Caki2 (cell line): ENCODE data around the gene ASTN2. TPM values are rescaled to one million over a fixed set of nuclear protein-coding genes. Genes with fewer than 3 reads are reported as not detected.

ENCODE experiments used
- DNase-seq: peaks from one replicate; pipeline ENCODE4 v3.0.0-alpha.2; 2015; ENCODE audit warnings: low read depth
- in situ Hi-C: cut with HindIII; loops from 2 replicates; pipeline ENCODE4 v1.10.0; 2016; ENCODE audit warnings: low sequenced_read_pairs, low pct_unique_long_range_greater_than_20kb, mixed read lengths
- total RNA-seq: library from RNA; depleted of rRNA; stranded (reverse); fragments of >200 nt; shearing (Covaris generic); gene quantifications from 2 replicates; pipeline ENCODE4 v1.2.3, GENCODE V29; 2014; ENCODE audit warnings: low replicate concordance

Gene ASTN2
- total RNA-seq, 1 experiment from 2014 or later = 25.1 TPM

DNA sequence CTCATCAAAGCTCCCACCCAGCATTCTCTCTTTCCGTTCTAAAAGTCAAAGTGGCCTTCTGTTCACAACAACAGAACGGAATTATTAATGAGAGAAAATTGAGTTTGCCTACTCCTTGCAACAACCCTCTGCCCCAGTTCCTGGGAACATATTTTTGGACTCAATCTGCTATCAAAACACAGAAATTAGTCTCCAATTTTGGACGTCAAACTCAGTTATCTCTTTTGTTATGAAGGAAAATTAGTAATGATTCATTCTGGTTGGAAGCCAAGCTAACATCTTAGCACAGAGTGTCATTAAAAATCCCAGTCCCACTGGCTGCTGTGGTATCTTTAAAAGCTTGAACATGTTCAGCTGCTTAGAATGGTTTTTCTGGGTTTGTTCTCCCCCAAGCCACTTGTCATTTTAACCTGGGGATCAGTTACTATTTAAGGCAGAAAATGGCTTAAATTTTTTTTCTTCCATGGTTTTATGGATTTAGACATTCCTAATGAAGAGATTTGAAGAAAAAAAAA, 384.5 kb downstream of the ASTN2 start:
- in situ Hi-C loops = no loop called here
- no peak for DNase-seq

DNA sequence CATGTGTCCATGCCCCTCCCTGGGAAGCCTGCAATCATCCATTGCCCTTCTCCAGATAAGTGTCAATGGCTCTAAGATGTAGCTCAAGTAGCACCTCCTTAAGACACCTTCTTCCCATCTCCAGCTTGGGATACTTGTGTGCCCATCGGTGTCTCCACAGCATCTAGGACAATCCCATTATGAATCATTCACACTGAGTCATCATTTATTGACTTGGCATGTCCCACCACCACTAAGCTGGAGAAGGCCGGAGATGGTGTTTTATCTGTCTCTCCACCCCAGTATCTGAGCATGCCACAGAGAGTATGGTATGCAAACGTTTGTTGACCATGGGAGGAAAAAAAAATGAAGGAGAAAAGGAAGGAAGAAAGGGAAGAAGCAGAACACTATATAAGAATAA, 385.5 kb downstream of the ASTN2 start:
- no peak for DNase-seq
- in situ Hi-C loops = no loop called here

DNA sequence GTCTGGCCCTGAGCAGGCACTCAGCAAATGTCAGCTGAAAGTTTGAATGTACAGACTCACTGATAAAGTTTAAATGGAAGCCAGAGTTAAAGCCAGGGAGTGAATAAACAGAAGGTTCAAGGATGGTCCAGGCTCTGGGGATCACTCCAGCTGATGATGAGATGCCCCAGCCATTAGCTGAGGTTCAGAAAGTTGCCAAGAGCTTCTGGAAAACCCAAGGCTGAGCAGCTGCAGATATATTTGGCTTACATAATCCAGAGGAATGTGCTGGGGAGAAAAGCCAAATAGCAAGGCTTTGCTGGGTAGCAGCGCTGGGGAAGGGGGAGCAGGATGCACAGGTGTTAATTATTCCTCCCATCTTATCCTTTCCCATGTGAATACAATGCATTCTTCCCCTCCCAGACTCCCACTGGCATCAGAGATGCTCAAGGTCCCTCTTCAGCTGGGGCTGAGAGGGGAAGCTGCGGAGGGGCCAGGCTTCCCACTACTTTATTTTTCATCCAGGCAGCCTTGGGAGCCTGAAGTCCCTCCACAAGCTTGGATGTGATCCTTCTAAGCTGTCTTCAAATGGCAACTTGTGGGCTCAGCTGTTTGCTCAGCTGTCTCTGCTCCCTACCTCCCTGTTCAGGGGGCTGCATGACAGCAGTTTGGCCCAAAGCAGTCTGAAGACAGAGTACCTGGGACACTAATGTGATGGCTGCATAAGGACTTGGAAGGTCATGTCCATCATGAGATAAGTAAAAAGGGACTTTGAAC, 386.6 kb downstream of the ASTN2 start:
- in situ Hi-C loops = no loop called here

DNA sequence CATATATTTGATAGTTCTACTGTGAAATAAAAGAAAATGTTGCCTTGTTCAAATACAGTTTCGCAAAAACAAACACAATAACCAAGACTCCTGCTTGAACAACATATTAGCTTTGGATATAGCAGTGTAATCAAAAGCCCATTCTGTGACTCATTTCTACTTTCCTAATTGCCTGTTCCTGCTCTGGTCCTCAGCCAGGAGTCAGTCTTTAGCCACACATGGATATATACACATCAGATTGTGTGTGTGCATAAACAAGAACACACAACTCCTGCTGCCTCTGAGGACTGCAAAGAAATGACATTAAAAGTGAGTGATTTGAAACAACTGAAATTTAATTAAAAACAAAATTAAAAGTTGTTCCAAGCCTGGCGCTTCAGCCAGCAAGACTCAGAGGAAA, 393.0 kb downstream of the ASTN2 start:
- DNase-seq = no peak
- in situ Hi-C loops = no loop called here

More for the DNA sequence above, 386.6 kb downstream of the ASTN2 start:
- no peak for DNase-seq

DNA sequence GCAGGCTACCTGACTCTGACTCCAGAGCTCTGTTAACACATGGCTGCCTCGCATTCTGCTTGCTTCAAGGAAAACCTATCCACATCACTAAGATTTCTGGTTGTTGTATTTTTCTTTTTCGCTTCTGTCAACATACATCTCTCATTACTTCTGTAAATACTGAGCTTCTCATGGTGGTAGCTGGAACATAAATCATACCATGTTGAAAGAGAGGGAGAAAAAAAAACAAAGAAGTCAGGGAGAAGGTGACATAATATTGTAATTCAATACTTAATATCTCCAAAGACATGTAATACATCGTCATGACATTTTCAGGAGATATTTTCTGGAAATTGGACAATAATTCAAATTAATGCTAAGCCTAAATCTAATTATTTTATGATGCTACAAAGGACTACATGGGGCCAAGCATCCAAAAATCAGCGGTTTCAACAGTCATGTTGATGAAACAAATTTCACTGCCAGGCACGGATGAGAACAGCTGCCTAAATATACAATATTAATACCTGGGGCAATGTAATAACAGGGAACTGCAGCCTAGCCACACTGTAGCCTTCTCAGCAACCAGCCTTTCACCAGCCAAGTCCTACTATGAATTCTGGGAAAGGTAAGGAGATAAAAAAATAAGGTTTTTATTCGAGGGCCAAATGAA, 395.8 kb downstream of the ASTN2 start:
- DNase-seq = no peak
- in situ Hi-C loops = no loop called here

DNA sequence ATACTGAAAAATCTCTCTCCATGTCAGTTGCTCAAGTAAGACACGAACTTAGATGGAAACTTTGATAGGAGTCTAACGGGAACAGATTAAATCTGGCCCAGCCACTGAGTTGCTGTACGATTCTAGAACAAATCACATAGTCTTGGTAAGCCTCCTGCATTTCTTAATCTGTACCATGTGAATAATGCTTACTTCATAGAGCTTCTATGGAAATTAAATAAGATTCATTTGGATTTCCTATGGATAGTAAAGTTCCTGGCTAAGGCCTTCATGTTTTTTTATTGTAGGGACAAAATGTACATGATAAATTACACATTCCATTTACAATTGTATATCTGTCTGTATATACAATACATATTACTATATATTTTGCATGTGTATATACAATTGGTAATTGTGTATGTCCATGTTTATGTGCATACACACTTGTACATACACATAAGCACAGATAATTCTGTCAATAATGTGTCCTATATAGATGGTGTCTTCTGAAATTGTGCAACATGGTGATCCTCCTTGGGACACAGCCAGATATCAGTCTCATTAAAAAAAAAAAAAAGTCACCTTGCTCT, 397.4 kb downstream of the ASTN2 start:
- in situ Hi-C loops = no loop called here

DNA sequence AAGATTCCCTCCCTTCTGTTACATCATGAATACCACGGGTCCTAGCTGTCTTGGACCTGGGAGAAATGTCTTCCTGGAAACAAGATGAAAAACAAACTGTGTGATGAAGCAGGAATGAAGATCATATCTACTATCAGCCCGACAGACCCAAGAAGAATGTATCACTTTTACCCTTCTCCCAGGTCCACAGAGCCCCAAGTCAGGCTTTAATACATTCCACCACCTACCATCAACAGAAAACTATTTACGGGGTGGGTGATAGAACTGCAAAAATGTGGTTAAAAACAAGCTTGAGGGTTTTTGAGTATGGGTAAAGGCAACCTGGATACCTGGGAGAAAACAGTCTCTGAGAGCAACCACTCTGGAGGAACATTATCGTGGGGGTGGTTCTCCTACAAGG, 400.8 kb downstream of the ASTN2 start:
- in situ Hi-C loops = no loop called here
- DNase-seq = no peak

More for the DNA sequence above, 397.4 kb downstream of the ASTN2 start:
- DNase-seq = no peak

DNA sequence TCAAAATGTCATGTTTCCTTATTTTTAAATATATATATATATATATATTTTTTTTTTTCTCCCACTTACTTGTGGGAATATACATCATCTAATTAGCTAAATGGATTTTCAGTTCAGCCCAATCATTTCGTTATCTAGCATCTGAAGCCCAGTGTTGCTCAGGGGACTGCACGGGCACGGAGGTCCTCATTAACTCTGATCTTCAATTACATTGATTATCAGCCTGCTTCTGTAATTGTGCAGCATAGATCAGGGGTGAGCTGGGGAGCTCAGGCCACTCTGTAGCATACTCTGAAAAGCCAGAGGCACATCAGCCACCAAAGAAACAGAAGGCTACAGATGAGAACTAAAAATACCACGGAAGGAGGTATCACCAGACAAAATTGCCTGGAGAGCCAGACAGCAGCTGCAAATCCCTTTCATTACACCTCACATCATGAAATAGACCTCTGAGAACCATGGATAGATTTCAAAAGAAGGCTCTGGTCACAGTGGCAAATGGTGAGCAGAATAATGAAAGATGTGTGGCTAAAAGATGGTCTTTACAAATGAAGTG, 401.3 kb downstream of the ASTN2 start:
- DNase-seq = no peak
- in situ Hi-C loops = no loop called here

DNA sequence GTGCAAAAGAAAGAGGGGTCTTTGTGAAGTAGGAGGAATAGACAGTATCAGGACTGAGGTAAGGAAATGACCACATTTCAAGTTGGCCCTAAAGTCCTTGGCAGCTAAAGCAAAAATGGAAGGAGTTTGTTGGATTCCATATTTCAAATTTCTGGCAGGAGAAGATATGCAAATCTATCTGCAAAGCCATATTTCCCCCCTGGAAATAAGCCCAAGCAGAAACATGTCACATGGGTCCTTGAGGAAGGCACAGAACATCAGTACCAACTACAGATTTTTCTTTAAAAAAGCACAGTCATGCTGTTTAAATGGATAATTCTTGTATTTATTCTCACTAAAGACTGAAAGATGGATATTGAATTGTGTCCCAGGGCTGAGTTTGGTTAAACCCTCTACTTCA, 404.8 kb downstream of the ASTN2 start:
- DNase-seq = no peak

DNA sequence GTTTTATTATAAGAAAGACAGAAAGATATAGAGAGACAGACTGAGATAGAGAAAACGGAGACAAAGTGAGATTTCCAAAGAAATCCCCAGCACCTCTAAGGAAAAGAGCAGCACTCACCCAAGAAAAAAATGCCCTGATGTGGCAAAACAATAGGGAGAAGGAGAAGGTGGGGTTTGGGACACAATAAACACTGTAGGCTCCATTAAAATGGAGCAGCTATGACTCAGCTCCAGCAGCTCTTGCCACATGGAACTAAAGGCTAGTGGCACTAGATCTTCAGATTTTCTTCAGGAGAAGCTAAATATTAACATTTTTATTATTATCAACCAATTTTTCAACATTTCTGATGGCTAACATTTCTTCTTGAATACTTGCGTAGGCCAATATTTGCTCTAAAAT, 406.0 kb downstream of the ASTN2 start:
- peak; percentile 5 for DNase-seq
- in situ Hi-C loops = no loop called here

More for the DNA sequence above, 404.8 kb downstream of the ASTN2 start:
- in situ Hi-C loops = no loop called here

DNA sequence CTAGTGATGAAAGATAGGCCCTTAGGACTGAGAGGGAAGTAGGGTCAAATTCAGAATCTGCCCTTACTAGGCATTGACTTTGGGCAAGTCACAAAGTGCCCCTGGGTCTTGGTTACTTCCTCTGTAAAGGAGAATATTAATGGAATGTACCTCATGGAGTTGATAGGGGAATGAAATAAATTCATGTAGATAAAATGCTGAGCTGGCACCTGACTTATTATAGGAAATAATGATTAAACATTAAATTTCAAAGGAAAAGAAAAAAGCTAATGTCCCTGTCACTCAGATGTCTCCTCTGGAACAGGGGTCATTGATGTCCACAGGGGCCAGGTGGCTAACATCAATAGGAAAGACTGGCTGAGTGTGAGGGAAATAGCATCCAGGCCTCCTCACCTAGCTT, 406.4 kb downstream of the ASTN2 start:
- no peak for DNase-seq
- in situ Hi-C loops = no loop called here

DNA sequence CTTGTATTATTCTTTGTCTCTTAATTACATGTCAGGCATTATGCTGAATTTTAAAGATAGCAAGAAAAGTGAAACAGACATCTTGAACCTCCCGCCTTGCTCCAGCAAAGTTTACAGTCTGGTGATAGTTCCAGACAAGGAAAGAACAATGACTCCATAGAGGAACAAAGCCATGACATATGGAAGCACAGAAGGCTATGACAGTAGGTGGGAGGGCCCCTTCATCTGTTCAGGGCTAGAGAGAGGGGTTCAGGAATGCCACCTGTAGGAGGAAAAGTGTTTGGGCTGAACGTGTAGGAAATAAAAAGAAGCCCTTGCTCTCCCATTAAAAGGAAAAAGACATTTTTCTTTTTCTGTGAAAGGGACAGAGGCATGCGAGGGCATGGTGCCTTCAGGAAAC, 412.2 kb downstream of the ASTN2 start:
- in situ Hi-C loops = no loop called here
- DNase-seq = no peak

DNA sequence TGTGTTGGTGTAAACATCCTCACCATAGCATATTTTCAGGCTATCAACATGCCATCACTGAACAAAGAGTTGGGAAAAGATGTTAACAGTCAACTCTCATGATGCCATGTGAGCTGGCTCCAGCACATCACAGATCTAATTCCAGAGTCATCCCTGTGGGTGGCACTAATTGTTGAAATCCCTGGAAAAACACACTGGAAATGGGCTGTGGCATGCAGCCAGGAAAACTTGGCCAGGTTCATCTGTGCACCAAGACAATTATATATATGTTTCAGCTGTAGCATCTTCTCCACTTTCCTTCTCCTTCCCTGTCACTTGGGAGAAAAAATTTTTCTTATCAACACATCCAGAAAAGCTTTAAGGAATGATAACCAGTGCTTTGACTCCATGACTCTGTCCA, 414.0 kb downstream of the ASTN2 start:
- in situ Hi-C loops = no loop called here
- DNase-seq = no peak

DNA sequence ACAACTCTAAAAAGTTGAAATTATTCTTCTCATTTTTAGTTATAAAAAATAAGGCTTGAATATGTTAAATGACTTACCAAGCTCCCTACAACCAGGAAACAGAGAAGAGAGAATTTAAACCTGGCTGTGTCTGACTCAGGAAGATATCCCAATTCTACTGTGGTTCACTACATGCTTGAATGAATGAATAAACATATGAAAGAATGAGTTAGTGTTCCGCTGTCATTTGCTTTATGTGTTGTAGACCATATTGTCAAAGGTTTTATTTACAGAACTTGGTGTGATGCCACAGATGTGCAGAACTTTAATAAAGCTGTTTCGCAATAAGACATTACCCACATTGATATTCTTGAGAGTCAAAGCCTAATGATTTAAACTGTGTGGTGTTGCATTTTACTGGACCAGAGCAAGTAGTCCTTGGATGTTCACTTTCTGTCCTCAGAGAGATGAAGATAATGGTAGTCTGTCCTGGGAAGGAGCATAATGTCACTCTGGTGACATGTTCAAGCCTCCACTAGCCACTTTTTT, 414.6 kb downstream of the ASTN2 start:
- DNase-seq = peak; percentile 78
- in situ Hi-C loops = no loop called here

DNA sequence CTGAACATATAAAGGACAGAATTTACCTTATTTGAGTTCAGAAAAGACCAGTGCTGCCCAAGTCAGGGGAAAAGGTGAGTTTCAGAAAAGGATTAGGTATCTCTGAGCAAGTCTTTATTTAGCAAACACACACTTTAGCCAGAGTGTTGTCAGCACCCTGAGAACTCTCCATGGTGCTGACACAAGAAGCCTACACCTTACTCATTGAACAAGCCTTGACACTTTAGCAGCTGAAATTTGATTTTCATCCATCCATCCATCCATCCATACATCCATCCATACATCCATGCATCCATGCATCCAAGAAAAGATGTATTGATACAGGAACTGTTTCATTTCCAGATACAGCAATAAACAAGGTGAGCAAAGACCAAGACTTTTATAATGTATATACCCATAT, 416.6 kb downstream of the ASTN2 start:
- DNase-seq = peak; percentile 37
- in situ Hi-C loops = no loop called here

DNA sequence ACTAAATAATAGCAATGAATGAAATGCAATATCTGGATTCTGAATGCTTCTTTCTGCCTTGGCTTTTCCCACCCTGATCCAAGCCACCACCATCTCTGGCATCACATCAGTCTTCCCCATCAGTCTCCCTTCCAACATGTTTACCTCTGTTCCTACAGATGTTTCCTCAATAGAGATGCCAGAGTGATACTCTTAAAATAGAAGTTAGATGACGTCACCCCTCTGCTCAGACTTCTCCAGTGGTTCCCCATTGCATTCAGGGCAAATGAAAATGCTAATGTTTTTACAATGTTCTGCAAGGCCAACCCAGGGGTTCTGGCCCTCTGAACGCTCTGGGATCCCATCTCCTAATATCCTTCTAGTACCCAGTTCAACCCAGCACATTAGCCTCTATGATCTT, 422.0 kb downstream of the ASTN2 start:
- DNase-seq = no peak
- in situ Hi-C loops = no loop called here

DNA sequence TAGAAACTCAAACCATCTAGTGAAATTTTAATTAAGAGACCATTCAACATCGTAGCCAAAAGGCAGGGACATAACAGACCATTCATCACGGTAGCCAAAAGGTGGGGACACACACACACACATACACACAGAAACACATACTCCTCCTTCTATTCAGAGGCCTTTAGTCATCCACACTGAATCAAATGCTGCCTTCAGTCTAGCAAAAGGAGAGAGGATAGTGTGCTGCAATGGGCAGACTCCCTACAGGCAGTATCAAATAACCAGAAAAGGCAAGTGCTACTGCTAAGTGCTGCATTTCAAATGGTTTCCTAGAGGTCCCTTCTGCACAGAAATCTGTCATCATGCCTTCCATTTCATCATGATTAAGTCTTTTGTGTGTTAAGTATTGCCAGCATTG, 423.8 kb downstream of the ASTN2 start:
- no peak for DNase-seq

DNA sequence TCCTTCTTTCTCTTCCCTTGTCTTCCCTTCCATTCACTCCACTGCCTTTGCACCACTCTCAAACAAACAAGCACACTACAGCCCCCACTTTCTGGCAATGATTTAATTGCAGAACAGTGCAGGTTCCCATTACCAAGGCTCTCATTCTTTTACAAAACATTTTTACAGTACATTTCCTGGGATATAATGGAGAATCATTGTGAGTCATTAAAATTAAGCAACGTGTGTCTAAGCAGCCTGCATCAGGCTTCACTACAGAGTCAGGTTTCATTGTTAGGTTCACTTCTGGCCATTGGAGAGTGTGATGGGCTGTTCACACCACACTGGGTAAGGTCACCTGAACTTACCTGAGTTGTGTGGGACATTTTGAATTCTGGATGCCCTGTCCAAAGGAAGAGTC, 424.3 kb downstream of the ASTN2 start:
- no peak for DNase-seq
- in situ Hi-C loops = no loop called here

More for the DNA sequence above, 423.8 kb downstream of the ASTN2 start:
- in situ Hi-C loops = no loop called here
